Kidney (tissue), 14 donors: ENCODE results near the gene CR2. TPM values are rescaled to one million over a fixed set of nuclear protein-coding genes. Genes with fewer than 3 reads are reported as not detected.

Source experiments
- DNase-seq, 5 donors: peaks; one replicate each; pipeline ENCODE4 v3.0.0-alpha.2; 2013 to 2020
- FAIRE-seq: peaks from 2 replicates; lab custom pipeline; 2012; peaks lifted over from hg19 to GRCh38; lab: Jason Lieb, UNC
- H3K27ac ChIP-seq, 2 donors: one replicate each; pipeline ENCODE4 v1.7.0; 2013; ENCODE audit warnings: low read depth in 2 of 2, low read length in 2 of 2, inconsistent platforms in 1 of 2
- H3K27me3 ChIP-seq: one replicate; pipeline ENCODE4 v1.7.1; 2013; ENCODE audit warnings: low read length, inconsistent platforms; ENCODE audit not compliant: control insufficient read depth, insufficient read depth
- H3K36me3 ChIP-seq, 3 donors: one replicate each; pipeline versions ENCODE4 v1.7.0 to v1.7.1; 2013; ENCODE audit warnings: low read length in 3 of 3, control low read depth in 1 of 3, inconsistent platforms in 1 of 3; ENCODE audit not compliant: insufficient read depth in 3 of 3, control insufficient read depth in 2 of 3
- H3K4me1 ChIP-seq, 3 donors: one replicate each; pipeline versions ENCODE4 v1.7.0 to v1.7.1; 2013; ENCODE audit warnings: low read length in 3 of 3, inconsistent platforms in 1 of 3, low read depth in 1 of 3; ENCODE audit not compliant: control insufficient read depth in 2 of 3, insufficient read depth in 2 of 3
- H3K4me3 ChIP-seq, 3 donors: one replicate each; pipeline versions ENCODE4 v1.7.0 to v1.8.1; 2013; ENCODE audit warnings: low read length in 3 of 3, control low read depth in 1 of 3, inconsistent platforms in 1 of 3
- H3K9ac ChIP-seq, 3 donors: one replicate each; pipeline versions ENCODE4 v1.7.0 to v1.7.1; 2013; ENCODE audit warnings: low read length in 3 of 3, control low read depth in 1 of 3, inconsistent platforms in 1 of 3
- H3K9me3 ChIP-seq, 3 donors: one replicate each; pipeline versions ENCODE4 v1.7.0 to v1.7.1; 2013; ENCODE audit warnings: low read length in 3 of 3, control low read depth in 1 of 3, inconsistent platforms in 1 of 3; ENCODE audit not compliant: control insufficient read depth in 2 of 3, insufficient read depth in 1 of 3
- intact Hi-C: fragments of 100-400 bp; cut with DNase I; formaldehyde crosslinking; loops from one replicate; pipeline ENCODE4 v1.11.1; 2022
- polyA plus RNA-seq: library from polyadenylated mRNA; stranded (reverse); fragments of 350-450 nt; fragmentation: Illumina TruSeq; extraction: RNeasy Lipid Tissue Mini Kit (QIAGEN cat#74804); gene quantifications from one replicate; pipeline ENCODE4 v1.2.3, GENCODE V29; 2014; ENCODE audit warnings: low read depth, low replicate concordance; ENCODE audit not compliant: insufficient read depth
- total RNA-seq: library from RNA; stranded (reverse); fragmentation: NEBNext Ultra II Directional; extraction: Animal tissue kit (Norgen Biotek cat#: 25700); gene quantifications from one replicate; pipeline ENCODE4 v1.2.1, GENCODE V29; 2021
- TF ChIP-seq, protein P1 (sequence below): IDR thresholded peaks from 3 replicates; pipeline ENCODE4 v1.5.1; 2012; ENCODE audit warnings: mild to moderate bottlenecking, moderate library complexity, borderline replicate concordance; ENCODE audit not compliant: insufficient read depth; ENCODE audit errors: extremely low read depth
- donor health status: control.
- donor health status: control.
- donor health status: control.
- donor health status: control.
- donor health status: control.
- donor health status: DM: yes; HTN: yes; CAD: no.
- donor health status: Normal renal cell carcinoma (clear cell type).

Gene CR2
- total and polyA plus RNA-seq, 2 donors from 2014 or later = 0.28 to 0.98 TPM

DNA sequence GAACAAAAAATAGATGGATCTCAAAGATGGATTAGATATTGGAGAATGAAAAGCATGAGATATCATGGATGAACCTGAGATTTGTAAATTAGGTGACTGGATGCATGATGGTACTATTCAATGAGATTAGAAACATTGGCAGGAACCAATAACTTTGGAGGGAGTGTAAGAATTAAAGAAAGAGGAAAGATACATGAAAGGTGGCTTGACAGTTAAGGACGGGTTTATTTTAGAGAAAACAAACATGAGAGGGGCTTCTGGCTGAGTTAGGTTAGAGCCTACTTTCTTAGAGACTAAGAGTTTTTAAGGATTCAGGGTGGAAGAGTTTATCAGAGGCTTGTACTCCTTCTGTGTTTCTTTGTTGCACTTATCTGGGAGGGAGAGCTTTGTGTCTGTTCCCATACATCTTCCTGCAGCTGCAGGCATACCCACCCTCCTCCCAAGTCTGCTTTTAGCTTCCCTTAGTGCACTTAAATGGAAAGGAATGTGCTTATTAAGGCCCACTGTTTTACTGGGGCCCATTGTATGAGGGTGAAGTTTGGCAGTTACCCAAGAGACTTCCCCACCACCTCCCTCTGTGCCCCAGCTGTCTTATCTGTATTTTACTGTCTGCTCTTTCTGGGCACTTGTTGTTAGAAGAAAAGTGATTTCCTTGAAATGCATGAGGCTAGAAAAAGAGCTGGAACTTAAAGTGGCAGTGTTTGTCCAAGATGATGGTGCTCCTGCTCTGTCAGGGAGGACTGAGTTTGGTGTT, 26.1 kb upstream of the CR2 start:
- Histone ChIP-seq H3K9ac (no peak overlapping the region), H3K4me3 (no peak overlapping the region), H3K9me3 (no peaks in the 10 kb centered on the region), H3K4me1 (no peaks in the 10 kb centered on the region), H3K36me3 (no peaks in the 10 kb centered on the region), H3K27me3 (no peaks in the 10 kb centered on the region), H3K27ac (no peak overlapping the region)
- FAIRE-seq = no peak
- no peak for DNase-seq
- TF ChIP-seq, protein P1, sequence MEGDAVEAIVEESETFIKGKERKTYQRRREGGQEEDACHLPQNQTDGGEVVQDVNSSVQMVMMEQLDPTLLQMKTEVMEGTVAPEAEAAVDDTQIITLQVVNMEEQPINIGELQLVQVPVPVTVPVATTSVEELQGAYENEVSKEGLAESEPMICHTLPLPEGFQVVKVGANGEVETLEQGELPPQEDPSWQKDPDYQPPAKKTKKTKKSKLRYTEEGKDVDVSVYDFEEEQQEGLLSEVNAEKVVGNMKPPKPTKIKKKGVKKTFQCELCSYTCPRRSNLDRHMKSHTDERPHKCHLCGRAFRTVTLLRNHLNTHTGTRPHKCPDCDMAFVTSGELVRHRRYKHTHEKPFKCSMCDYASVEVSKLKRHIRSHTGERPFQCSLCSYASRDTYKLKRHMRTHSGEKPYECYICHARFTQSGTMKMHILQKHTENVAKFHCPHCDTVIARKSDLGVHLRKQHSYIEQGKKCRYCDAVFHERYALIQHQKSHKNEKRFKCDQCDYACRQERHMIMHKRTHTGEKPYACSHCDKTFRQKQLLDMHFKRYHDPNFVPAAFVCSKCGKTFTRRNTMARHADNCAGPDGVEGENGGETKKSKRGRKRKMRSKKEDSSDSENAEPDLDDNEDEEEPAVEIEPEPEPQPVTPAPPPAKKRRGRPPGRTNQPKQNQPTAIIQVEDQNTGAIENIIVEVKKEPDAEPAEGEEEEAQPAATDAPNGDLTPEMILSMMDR = no peak
- intact Hi-C loops = no loop called here

DNA sequence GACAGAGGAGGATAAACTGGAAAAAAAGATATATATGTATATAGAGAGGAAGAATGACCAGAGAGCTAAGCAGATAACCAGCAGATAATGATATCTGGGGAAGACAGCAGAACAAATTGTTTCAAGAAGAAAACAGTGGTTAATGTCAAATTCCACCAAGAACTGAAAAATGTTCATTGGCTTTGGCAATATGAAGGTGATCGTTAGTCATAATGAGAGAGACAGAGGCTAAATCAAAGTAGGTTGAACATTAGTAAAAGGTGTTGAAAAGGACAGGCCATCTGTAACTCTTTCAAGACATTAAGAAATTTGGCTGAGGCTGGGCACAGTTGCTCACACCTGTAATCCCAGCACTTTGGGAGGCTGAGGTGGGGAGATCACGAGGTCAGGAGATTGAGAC, 25.3 kb upstream of the CR2 start:
- FAIRE-seq (no peak), DNase-seq (no peak)
- Histone ChIP-seq H3K4me1 (no peaks in the 10 kb centered on the region), H3K4me3 (no peak overlapping the region), H3K36me3 (no peaks in the 10 kb centered on the region), H3K27me3 (no peaks in the 10 kb centered on the region), H3K9ac (no peak overlapping the region), H3K27ac (no peak overlapping the region), H3K9me3 (no peaks in the 10 kb centered on the region)
- TF ChIP-seq, protein P1 = no peak
- intact Hi-C loops = no loop called here

DNA sequence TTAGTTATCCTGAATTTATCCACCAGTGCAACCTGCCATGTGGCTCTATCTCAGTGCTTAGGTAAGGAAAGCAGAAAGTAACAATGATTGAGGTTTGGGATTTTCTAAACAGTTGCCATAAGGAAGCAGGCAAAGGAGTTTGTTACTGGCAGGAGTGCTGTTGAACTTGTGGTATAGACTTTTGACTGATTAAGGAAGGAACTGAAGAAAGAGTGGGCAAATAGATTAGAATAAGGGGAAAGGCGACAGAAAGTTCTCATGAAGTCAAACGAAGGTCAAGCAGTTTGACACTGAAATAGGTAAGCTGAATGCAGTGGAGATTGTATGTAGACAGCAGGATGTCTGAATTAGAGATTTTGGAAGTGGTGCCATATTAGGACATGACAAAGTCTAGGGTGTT, 24.2 kb upstream of the CR2 start:
- Histone ChIP-seq H3K9me3 (no peaks in the 10 kb centered on the region), H3K4me1 (no peaks in the 10 kb centered on the region), H3K36me3 (no peaks in the 10 kb centered on the region), H3K9ac (no peak overlapping the region), H3K27me3 (no peaks in the 10 kb centered on the region), H3K27ac (no peak overlapping the region), H3K4me3 (no peak overlapping the region)
- FAIRE-seq (no peak), DNase-seq (no peak)
- TF ChIP-seq, protein P1 = no peak
- intact Hi-C loops = no loop called here
